ENCODE results near the gene BEST1.

Gene BEST1

DNA sequence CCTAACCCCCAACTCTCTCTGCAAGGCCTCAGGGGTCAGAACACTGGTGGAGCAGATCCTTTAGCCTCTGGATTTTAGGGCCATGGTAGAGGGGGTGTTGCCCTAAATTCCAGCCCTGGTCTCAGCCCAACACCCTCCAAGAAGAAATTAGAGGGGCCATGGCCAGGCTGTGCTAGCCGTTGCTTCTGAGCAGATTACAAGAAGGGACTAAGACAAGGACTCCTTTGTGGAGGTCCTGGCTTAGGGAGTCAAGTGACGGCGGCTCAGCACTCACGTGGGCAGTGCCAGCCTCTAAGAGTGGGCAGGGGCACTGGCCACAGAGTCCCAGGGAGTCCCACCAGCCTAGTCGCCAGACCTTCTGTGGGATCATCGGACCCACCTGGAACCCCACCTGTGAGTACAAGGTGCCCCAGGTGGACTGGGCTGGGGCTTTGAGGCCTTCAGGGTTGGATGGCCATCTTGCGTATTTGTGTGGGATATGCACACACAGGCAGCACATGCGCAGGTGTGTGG lies at the start of gene BEST1:
BEST1 (plus strand) TSS at position 317 of the 513 bp plus-strand sequence. CDS start 1,456 bp downstream, outside the sequence.
- no peaks in the 10 kb centered on the region for H3K27me3 ChIP-seq (ENCODE audit: insufficient read depth, low read length)
- H3K79me2 ChIP-seq (ENCODE audit: control insufficient read depth, insufficient read depth, low read length, unreplicated experiment) = no peaks in the 10 kb centered on the region
- H2AFZ ChIP-seq (ENCODE audit: low read length, unreplicated experiment) = peak within 1 kb of the TSS; percentile 28
- peaks cover 26% of the 10 kb centered on the region for H3K4me1 ChIP-seq (ENCODE audit: control insufficient read depth, insufficient read depth, low read length, unreplicated experiment)
- no peaks in the 10 kb centered on the region for H3K36me3 ChIP-seq (ENCODE audit: insufficient read depth, low read length)
- no peak within 1 kb of the TSS for H3K4me3 ChIP-seq (ENCODE audit: low read depth, low read length)
- H3K27ac ChIP-seq (ENCODE audit: low read depth, low read length) = peak within 1 kb of the TSS; percentile 43

DNA sequence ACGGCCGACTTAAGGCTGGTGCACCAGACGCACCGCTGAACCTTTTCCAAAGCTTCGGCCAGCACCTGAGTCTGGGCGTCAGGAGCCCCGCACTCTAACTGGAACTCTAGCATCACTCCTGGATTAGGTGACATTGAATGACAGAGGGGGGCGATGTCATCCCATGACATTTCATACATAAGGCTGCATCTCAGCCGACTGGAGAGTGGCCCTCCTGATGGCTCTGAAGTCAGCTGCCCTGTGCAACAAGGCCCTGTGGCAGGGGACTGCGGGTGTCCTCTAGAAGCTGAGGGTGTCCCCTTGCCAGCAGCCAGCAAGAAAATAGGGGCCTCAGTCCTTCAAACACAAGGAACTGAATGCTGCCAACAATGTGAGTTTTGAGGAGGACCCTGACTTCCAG lies 48.8 kb upstream of the BEST1 start:
- no peak overlapping the region for H2AFZ ChIP-seq (ENCODE audit: low read length, unreplicated experiment)
- H3K4me1 ChIP-seq (ENCODE audit: control insufficient read depth, insufficient read depth, low read length, unreplicated experiment) = no peaks in the 10 kb centered on the region
- H3K79me2 ChIP-seq (ENCODE audit: control insufficient read depth, insufficient read depth, low read length, unreplicated experiment) = no peaks in the 10 kb centered on the region
- H3K36me3 ChIP-seq (ENCODE audit: insufficient read depth, low read length) = no peaks in the 10 kb centered on the region
- no peak overlapping the region for H3K4me3 ChIP-seq (ENCODE audit: low read depth, low read length)
- H3K27ac ChIP-seq (ENCODE audit: low read depth, low read length) = no peak overlapping the region
- H3K27me3 ChIP-seq (ENCODE audit: insufficient read depth, low read length) = no peaks in the 10 kb centered on the region

DNA sequence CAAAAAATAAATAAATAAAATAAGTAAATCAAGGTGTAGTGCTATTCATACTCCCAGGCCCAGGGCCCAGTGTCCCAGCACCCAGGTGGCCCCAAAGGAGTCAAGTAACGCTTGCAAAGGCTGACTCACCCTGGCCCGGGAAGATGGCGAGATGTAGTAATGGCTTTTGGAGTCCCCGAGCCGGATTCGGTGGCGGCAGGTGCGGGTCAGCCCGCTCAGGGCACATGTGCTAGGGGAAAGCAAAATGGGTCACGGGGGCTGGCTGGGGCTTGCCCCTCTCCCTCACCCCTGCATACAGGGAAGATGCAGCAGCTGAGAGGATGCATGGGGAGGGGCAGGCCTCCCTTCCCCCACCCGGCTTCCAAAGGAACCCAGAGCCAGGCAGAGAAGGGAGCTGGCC lies 47.8 kb upstream of the BEST1 start:
- Histone ChIP-seq H3K27ac (ENCODE audit: low read depth, low read length) (no peak overlapping the region), H3K4me1 (ENCODE audit: control insufficient read depth, insufficient read depth, low read length, unreplicated experiment) (no peaks in the 10 kb centered on the region), H2AFZ (ENCODE audit: low read length, unreplicated experiment) (no peak overlapping the region), H3K79me2 (ENCODE audit: control insufficient read depth, insufficient read depth, low read length, unreplicated experiment) (no peaks in the 10 kb centered on the region), H3K4me3 (ENCODE audit: low read depth, low read length) (no peak overlapping the region), H3K36me3 (ENCODE audit: insufficient read depth, low read length) (no peaks in the 10 kb centered on the region), H3K27me3 (ENCODE audit: insufficient read depth, low read length) (no peaks in the 10 kb centered on the region)

DNA sequence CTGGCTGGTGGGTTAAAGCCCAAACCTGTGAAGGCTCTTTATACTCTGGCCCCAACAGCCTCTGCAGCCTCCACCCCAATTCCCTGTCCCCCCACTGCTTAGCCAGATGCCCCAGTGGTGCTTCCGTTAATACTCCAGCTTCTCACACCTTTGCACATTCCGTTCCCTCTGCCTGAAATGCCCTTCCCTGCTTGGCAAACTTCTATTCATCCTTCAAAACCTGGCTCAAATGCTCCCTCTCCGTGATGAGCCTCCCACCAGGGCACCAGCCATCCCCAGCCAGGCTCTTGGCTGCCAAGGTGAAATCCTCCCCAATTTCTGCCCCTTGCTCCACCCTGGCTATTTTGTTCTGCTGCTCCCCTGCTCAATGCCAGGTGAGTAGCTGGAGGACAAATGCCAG lies 46.3 kb upstream of the BEST1 start:
- Histone ChIP-seq H3K27ac (ENCODE audit: low read depth, low read length) (no peak overlapping the region), H2AFZ (ENCODE audit: low read length, unreplicated experiment) (no peak overlapping the region), H3K79me2 (ENCODE audit: control insufficient read depth, insufficient read depth, low read length, unreplicated experiment) (no peaks in the 10 kb centered on the region), H3K27me3 (ENCODE audit: insufficient read depth, low read length) (no peaks in the 10 kb centered on the region), H3K36me3 (ENCODE audit: insufficient read depth, low read length) (no peaks in the 10 kb centered on the region), H3K4me1 (ENCODE audit: control insufficient read depth, insufficient read depth, low read length, unreplicated experiment) (no peaks in the 10 kb centered on the region), H3K4me3 (ENCODE audit: low read depth, low read length) (no peak overlapping the region)

DNA sequence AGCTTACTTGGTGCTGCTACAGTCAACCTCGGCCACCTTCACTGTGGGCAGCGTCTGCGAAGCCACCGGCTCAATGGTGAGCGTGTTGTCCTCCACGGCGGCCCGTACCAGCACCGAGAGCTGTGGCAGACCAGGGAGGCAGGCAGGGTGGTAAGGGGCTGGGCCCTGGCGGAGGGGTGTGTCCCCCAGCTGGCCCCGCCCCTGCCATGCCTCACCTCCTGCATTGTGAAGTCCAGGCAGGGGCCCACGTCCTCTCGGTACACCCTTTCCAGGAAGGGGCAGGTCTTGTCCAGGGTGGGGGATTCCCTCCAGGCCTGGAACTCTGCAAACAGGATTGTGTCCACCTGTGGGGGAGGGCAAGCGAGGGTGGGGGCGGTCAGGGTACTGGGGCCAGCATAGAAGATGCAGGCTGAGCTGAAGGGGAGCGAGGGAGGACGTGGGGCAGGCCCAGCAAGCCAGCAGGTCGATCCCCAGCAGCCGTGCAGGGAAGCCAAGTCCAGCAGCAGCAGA lies 45.6 kb upstream of the BEST1 start:
- Histone ChIP-seq H2AFZ (ENCODE audit: low read length, unreplicated experiment) (no peak overlapping the region), H3K4me1 (ENCODE audit: control insufficient read depth, insufficient read depth, low read length, unreplicated experiment) (no peaks in the 10 kb centered on the region), H3K27me3 (ENCODE audit: insufficient read depth, low read length) (no peaks in the 10 kb centered on the region), H3K36me3 (ENCODE audit: insufficient read depth, low read length) (no peaks in the 10 kb centered on the region), H3K27ac (ENCODE audit: low read depth, low read length) (no peak overlapping the region), H3K4me3 (ENCODE audit: low read depth, low read length) (no peak overlapping the region), H3K79me2 (ENCODE audit: control insufficient read depth, insufficient read depth, low read length, unreplicated experiment) (no peaks in the 10 kb centered on the region)

DNA sequence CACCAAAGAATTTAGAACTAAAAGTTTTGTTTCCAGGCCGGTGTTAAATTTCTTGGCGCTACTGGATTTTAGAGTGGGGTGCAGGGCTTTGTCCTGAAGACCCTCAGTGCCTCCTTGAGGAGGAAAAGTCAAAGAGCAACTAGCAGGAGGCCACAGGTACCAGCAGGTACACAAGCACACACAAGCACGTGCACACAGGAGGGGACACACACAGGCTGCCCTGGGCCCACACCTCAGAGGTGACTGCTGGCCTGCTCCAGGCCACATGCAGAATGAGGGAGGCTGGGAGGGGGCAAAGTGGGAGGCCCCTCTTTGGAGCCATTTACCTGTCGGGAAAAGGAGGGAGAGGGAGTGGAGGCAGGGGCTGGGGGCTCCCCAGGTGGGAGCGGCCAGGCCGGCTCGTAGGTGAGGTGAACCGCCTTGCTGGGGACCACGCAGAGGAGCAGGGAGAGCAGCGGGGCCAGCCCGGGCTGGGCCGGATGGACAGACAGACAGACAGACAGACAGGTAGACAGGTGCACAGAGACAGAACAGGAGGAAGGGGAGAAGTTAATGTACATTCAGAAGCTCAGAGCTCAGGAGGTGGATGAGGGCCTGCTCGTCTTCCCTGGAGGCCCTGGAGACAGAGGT lies 45.0 kb upstream of the BEST1 start:
- Histone ChIP-seq H3K27ac (ENCODE audit: low read depth, low read length) (no peak overlapping the region), H3K79me2 (ENCODE audit: control insufficient read depth, insufficient read depth, low read length, unreplicated experiment) (no peaks in the 10 kb centered on the region), H3K4me3 (ENCODE audit: low read depth, low read length) (no peak overlapping the region), H3K4me1 (ENCODE audit: control insufficient read depth, insufficient read depth, low read length, unreplicated experiment) (no peaks in the 10 kb centered on the region), H3K27me3 (ENCODE audit: insufficient read depth, low read length) (no peaks in the 10 kb centered on the region), H3K36me3 (ENCODE audit: insufficient read depth, low read length) (no peaks in the 10 kb centered on the region), H2AFZ (ENCODE audit: low read length, unreplicated experiment) (no peak overlapping the region)

DNA sequence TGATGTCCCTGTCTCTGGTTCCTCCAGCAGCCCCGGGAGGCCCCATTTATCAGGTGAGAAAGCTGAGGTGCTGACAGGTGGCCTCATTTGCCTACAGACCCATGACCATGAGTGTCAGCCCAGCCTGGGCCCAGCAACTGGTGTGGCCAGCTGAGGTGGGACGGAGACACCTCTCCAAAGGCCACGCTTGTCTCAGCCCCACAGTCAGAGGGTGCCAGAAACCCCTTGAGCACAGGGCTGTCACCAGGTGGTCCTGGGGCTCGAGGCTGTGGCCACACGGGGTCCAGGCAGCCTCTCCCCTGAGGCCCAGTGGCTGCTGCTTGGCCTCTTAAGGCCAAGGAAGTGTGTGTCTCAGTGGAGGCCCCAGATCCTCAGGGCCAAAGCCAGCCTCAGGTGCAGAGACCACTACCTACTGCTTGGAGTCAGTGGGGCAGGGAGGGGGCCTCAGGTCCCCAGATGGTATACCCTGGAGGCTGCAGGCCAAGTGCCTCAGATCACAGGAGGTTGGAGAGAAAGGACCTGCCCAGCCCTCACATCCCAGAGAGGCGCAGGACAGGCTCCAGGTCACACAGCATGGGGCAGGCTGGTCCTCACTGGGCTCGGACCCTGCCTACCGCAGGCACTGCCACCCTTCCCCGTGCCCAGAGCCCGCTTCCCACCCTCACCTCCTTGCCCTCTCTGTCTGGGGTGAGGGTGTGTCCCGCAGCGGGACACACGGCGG lies 44.2 kb upstream of the BEST1 start:
- no peak overlapping the region for H3K4me3 ChIP-seq (ENCODE audit: low read depth, low read length)
- no peaks in the 10 kb centered on the region for H3K36me3 ChIP-seq (ENCODE audit: insufficient read depth, low read length)
- H3K27me3 ChIP-seq (ENCODE audit: insufficient read depth, low read length) = no peaks in the 10 kb centered on the region
- H3K79me2 ChIP-seq (ENCODE audit: control insufficient read depth, insufficient read depth, low read length, unreplicated experiment) = no peaks in the 10 kb centered on the region
- no peaks in the 10 kb centered on the region for H3K4me1 ChIP-seq (ENCODE audit: control insufficient read depth, insufficient read depth, low read length, unreplicated experiment)
- no peak overlapping the region for H3K27ac ChIP-seq (ENCODE audit: low read depth, low read length)
- H2AFZ ChIP-seq (ENCODE audit: low read length, unreplicated experiment) = no peak overlapping the region

DNA sequence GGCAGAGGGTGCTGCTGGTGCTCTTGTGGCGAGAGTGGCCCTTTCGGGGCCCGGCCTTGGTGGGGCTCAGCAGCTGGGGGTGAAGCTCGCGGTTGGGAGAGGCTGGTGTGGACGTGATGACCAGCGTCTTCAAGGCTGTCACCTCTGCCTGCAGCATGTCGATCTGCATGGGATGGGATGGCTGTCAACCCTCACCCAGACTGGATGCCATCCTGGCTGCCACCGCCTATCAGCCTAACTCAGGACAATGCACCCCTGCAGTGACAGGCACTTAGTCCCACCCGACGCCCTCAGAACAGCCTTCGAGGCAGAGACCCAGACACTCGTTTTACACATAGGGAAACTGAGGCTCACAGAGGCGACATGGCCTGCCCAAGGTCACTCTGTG lies 43.6 kb upstream of the BEST1 start:
- H3K79me2 ChIP-seq (ENCODE audit: control insufficient read depth, insufficient read depth, low read length, unreplicated experiment) = no peaks in the 10 kb centered on the region
- no peak overlapping the region for H3K27ac ChIP-seq (ENCODE audit: low read depth, low read length)
- H3K4me1 ChIP-seq (ENCODE audit: control insufficient read depth, insufficient read depth, low read length, unreplicated experiment) = no peaks in the 10 kb centered on the region
- H3K27me3 ChIP-seq (ENCODE audit: insufficient read depth, low read length) = no peaks in the 10 kb centered on the region
- no peak overlapping the region for H2AFZ ChIP-seq (ENCODE audit: low read length, unreplicated experiment)
- H3K4me3 ChIP-seq (ENCODE audit: low read depth, low read length) = no peak overlapping the region
- no peaks in the 10 kb centered on the region for H3K36me3 ChIP-seq (ENCODE audit: insufficient read depth, low read length)

DNA sequence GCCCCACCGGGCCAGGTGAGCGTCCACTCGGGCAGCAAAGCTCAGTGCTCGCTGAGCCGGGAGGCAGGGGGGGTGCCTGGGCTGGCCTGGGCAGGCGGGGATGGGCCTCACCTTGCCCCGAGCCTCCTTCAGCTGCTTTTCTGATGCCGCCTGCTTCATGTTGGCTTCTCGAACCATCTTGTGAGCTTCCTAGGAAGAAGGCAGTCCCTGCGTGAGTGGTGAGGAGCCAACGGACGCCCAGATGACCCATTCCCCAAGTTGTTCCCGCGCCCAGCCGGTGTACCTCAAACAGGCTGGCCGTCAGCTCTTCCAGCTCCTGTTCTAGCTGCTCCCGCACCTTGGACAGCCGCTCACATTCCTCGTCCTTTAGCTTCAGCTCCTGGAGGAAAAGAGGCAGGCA lies 42.9 kb upstream of the BEST1 start:
- Histone ChIP-seq H3K27me3 (ENCODE audit: insufficient read depth, low read length) (no peaks in the 10 kb centered on the region), H3K4me3 (ENCODE audit: low read depth, low read length) (no peak overlapping the region), H3K27ac (ENCODE audit: low read depth, low read length) (no peak overlapping the region), H3K4me1 (ENCODE audit: control insufficient read depth, insufficient read depth, low read length, unreplicated experiment) (no peaks in the 10 kb centered on the region), H3K36me3 (ENCODE audit: insufficient read depth, low read length) (no peaks in the 10 kb centered on the region), H2AFZ (ENCODE audit: low read length, unreplicated experiment) (no peak overlapping the region), H3K79me2 (ENCODE audit: control insufficient read depth, insufficient read depth, low read length, unreplicated experiment) (no peaks in the 10 kb centered on the region)

DNA sequence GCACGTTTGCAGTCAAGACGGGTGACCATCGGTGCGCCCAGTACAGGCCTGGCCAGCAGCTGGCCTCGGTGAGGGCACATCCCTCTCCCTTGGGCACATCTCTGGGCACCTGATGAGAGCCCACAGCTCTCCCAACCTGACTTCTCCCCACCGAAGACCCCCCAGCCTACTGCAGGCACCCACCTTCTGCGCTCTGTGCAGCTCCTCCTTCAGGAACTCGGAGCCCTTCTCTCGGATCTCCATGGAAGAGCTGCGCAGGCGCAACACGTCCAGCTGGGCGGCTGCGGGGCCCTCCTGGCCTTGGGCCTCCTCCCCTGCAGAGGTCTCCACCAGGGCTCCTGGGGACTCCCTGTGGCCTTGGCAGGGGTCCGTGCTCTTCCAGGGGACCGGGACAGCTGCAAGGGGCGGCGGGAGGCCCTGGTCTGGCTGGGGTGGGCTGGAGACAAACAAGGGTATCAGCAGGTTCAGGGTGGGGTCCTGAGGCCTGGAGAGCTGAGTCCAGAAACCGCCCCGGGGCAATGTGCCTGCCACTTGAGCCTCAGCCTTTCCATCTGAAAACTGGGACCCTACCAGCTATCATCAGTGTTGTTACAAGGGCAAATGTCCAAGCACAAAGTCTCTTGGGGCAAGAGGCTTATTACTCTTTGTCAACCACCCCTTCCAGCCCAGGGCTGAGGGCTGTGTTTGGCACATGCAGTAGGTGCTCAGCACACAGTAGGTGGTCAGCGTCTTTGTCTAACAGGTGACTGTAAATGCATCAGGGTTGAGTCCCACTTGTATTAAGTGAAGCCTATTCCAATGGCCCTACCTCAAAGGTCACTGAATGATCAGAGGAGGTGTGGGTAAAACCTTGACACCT lies 42.1 kb upstream of the BEST1 start:
- H3K36me3 ChIP-seq (ENCODE audit: insufficient read depth, low read length) = no peaks in the 10 kb centered on the region
- no peaks in the 10 kb centered on the region for H3K27me3 ChIP-seq (ENCODE audit: insufficient read depth, low read length)
- H3K27ac ChIP-seq (ENCODE audit: low read depth, low read length) = no peak overlapping the region
- H2AFZ ChIP-seq (ENCODE audit: low read length, unreplicated experiment) = no peak overlapping the region
- H3K79me2 ChIP-seq (ENCODE audit: control insufficient read depth, insufficient read depth, low read length, unreplicated experiment) = no peaks in the 10 kb centered on the region
- no peak overlapping the region for H3K4me3 ChIP-seq (ENCODE audit: low read depth, low read length)
- H3K4me1 ChIP-seq (ENCODE audit: control insufficient read depth, insufficient read depth, low read length, unreplicated experiment) = no peaks in the 10 kb centered on the region
